ENCODE measurements around the gene ADPRS. TPM values are rescaled to one million over a fixed set of nuclear protein-coding genes. Genes with fewer than 3 reads are reported as not detected.

ADPRS gene
- total RNA-seq, 1 experiment from 2014 or later: 83.0 TPM

GRCh38 chr1:36070349-36070748 is 18.3 kb upstream of the ADPRS start:
- Histone ChIP-seq H3K9ac (ENCODE audit: low read length) (no peak overlapping the region), H3K4me3 (ENCODE audit: low read length) (no peak overlapping the region), H3K27ac (ENCODE audit: low read length) (no peak overlapping the region), H4K20me1 (ENCODE audit: low read length) (no peaks in the 10 kb centered on the region), H3K9me2 (replicated peaks; ENCODE audit: low read length) (no peaks in the 10 kb centered on the region), H3K79me2 (ENCODE audit: low read length) (no peaks in the 10 kb centered on the region), H3K27me3 (ENCODE audit: low read length) (no peaks in the 10 kb centered on the region), H3K36me3 (ENCODE audit: low read depth, low read length) (no peaks in the 10 kb centered on the region), H3K4me1 (ENCODE audit: insufficient read depth, low read length) (no peaks in the 10 kb centered on the region), H3K4me2 (ENCODE audit: low read length) (no peak overlapping the region), H3K9me3 (ENCODE audit: low read length) (no peaks in the 10 kb centered on the region), H3F3A (ENCODE audit: low read length, unreplicated experiment) (no peaks in the 10 kb centered on the region), H2AFZ (ENCODE audit: low read length) (no peak overlapping the region)
- no peak for TF ChIP-seq EZH2 (IDR thresholded peaks at IDR 0.05; ENCODE audit: low read length, unreplicated experiment)
- TF ChIP-seq CTCF (conservative IDR thresholded peaks at IDR 0.05; ENCODE audit: low read depth, low read length): no peak
- no peak for TF ChIP-seq EZH2phosphoT487 (IDR thresholded peaks at IDR 0.05; ENCODE audit: borderline replicate concordance, low read length)
- CTCF ChIA-PET: no interaction called here
- POLR2A ChIA-PET (ENCODE audit: unreplicated experiment): no interaction called here
- BruUV-seq (replicated peaks): no TSS peak
- DNase-seq (no peak), ATAC-seq (no peak)
- intact Hi-C loops (cut with micrococcal nuclease): no loop called here

GRCh38 chr1:36076979-36077573 is 11.6 kb upstream of the ADPRS start:
- TF ChIP-seq CTCF (conservative IDR thresholded peaks at IDR 0.05; ENCODE audit: low read depth, low read length) (no peak), EZH2phosphoT487 (IDR thresholded peaks at IDR 0.05; ENCODE audit: borderline replicate concordance, low read length) (no peak), EZH2 (IDR thresholded peaks at IDR 0.05; ENCODE audit: low read length, unreplicated experiment) (no peak)
- Histone ChIP-seq H3K4me3 (ENCODE audit: low read length) (no peak overlapping the region), H3K79me2 (ENCODE audit: low read length) (no peaks in the 10 kb centered on the region), H3K36me3 (ENCODE audit: low read depth, low read length) (no peaks in the 10 kb centered on the region), H2AFZ (ENCODE audit: low read length) (no peak overlapping the region), H3F3A (ENCODE audit: low read length, unreplicated experiment) (no peaks in the 10 kb centered on the region), H3K27me3 (ENCODE audit: low read length) (no peaks in the 10 kb centered on the region), H3K4me1 (ENCODE audit: insufficient read depth, low read length) (no peaks in the 10 kb centered on the region), H3K9ac (ENCODE audit: low read length) (no peak overlapping the region), H3K9me2 (replicated peaks; ENCODE audit: low read length) (no peaks in the 10 kb centered on the region), H3K9me3 (ENCODE audit: low read length) (no peaks in the 10 kb centered on the region), H3K4me2 (ENCODE audit: low read length) (no peak overlapping the region), H3K27ac (ENCODE audit: low read length) (no peak overlapping the region), H4K20me1 (ENCODE audit: low read length) (no peaks in the 10 kb centered on the region)
- POLR2A ChIA-PET (ENCODE audit: unreplicated experiment): no interaction called here
- BruUV-seq (replicated peaks): no TSS peak
- ATAC-seq (no peak), DNase-seq (no peak)
- intact Hi-C loops (cut with micrococcal nuclease): no loop called here
- CTCF ChIA-PET: no interaction called here

- ChIA-PET POLR2A (ENCODE audit: unreplicated experiment) (no interaction called here), CTCF (interaction anchor here (0.6 kb wide), 1 partner anchor 515 kb away, joined by 5 read pairs; no protein-coding TSS in a partner anchor)
- Histone ChIP-seq H3K79me2 (ENCODE audit: low read length) (no peaks in the 10 kb centered on the region), H3K9ac (ENCODE audit: low read length) (no peak overlapping the region), H3F3A (ENCODE audit: low read length, unreplicated experiment) (no peaks in the 10 kb centered on the region), H2AFZ (ENCODE audit: low read length) (no peak overlapping the region), H3K36me3 (ENCODE audit: low read depth, low read length) (no peaks in the 10 kb centered on the region), H3K27me3 (ENCODE audit: low read length) (no peaks in the 10 kb centered on the region), H3K4me3 (ENCODE audit: low read length) (no peak overlapping the region), H4K20me1 (ENCODE audit: low read length) (no peaks in the 10 kb centered on the region), H3K9me2 (replicated peaks; ENCODE audit: low read length) (no peaks in the 10 kb centered on the region), H3K4me2 (ENCODE audit: low read length) (no peak overlapping the region), H3K9me3 (ENCODE audit: low read length) (no peaks in the 10 kb centered on the region), H3K4me1 (ENCODE audit: insufficient read depth, low read length) (no peaks in the 10 kb centered on the region), H3K27ac (ENCODE audit: low read length) (no peak overlapping the region)
- ATAC-seq: no peak
- DNase-seq: no peak
- no peak for TF ChIP-seq EZH2 (IDR thresholded peaks at IDR 0.05; ENCODE audit: low read length, unreplicated experiment)
- TF ChIP-seq EZH2phosphoT487 (IDR thresholded peaks at IDR 0.05; ENCODE audit: borderline replicate concordance, low read length): no peak
- no peak for TF ChIP-seq CTCF (conservative IDR thresholded peaks at IDR 0.05; ENCODE audit: low read depth, low read length)
- BruUV-seq (replicated peaks): no TSS peak
- intact Hi-C loops (cut with micrococcal nuclease): loop anchor here (10.0 kb wide), 1 partner anchor 145 kb away; the partner anchor contains the start of gene AGO3
Measured at GRCh38 chr1:36080236-36080635, 8.5 kb upstream of the ADPRS start.

Data from PC-3 (cell line).